Astrocyte (in vitro differentiated cells and primary cell): ENCODE measurements around the gene ABCA7. TPM values are rescaled to one million over a fixed set of nuclear protein-coding genes. Genes with fewer than 3 reads are reported as not detected.
"Not testable (repeated sequence)": the region's sequence is repeated elsewhere in the genome, so short reads cannot be mapped to it uniquely, and the experiment has no call there.

Experiments used
- DNase-seq: peaks from one replicate; pipeline ENCODE4 v3.0.0-alpha.2; 2010; ENCODE audit warnings: low read depth
- FAIRE-seq: peaks from 2 replicates; lab custom pipeline; 2011; peaks lifted over from hg19 to GRCh38; lab: Jason Lieb, UNC
- H2AFZ ChIP-seq: 2 replicates; pipeline ENCODE4 v1.6.0; 2012; ENCODE audit warnings: low read depth, low read length, inconsistent platforms
- H3K27ac ChIP-seq: 2 replicates; pipeline ENCODE4 v1.5.1; 2011; ENCODE audit warnings: low read depth, low read length, inconsistent platforms
- H3K27me3 ChIP-seq: 2 replicates; pipeline ENCODE4 v1.6.0; 2011; ENCODE audit warnings: low read length, inconsistent platforms; ENCODE audit not compliant: insufficient read depth
- H3K36me3 ChIP-seq: 2 replicates; pipeline ENCODE4 v1.5.1; 2011; ENCODE audit warnings: low read length, inconsistent platforms; ENCODE audit not compliant: insufficient read depth
- H3K4me1 ChIP-seq: 2 replicates; pipeline ENCODE4 v1.5.1; 2011; ENCODE audit warnings: low read length, inconsistent platforms; ENCODE audit not compliant: insufficient read depth
- H3K4me2 ChIP-seq: 2 replicates; pipeline ENCODE4 v1.6.0; 2012; ENCODE audit warnings: low read length, inconsistent platforms
- H3K4me3 ChIP-seq: 2 replicates; pipeline ENCODE4 v1.5.1; 2011; ENCODE audit warnings: low read depth, mild to moderate bottlenecking, low read length, inconsistent platforms; ENCODE audit not compliant: insufficient read depth
- H3K79me2 ChIP-seq: 2 replicates; pipeline ENCODE4 v1.6.0; 2012; ENCODE audit warnings: mild to moderate bottlenecking, low read length, inconsistent platforms; ENCODE audit not compliant: insufficient read depth
- H3K9ac ChIP-seq: 2 replicates; pipeline ENCODE4 v1.6.0; 2012; ENCODE audit warnings: mild to moderate bottlenecking, low read length, inconsistent platforms
- H3K9me3 ChIP-seq: 2 replicates; pipeline ENCODE4 v1.5.1; 2012; ENCODE audit warnings: low read depth, mild to moderate bottlenecking, low read length, inconsistent platforms; ENCODE audit not compliant: insufficient read depth
- H4K20me1 ChIP-seq: 2 replicates; pipeline ENCODE4 v1.6.0; 2012; ENCODE audit warnings: low read length, inconsistent platforms; ENCODE audit not compliant: insufficient read depth
- H3K27ac Mint-ChIP-seq: one replicate; pipeline ENCODE4 v1.8.0; 2021; ENCODE audit warnings: mild to moderate bottlenecking, mixed read lengths; ENCODE audit not compliant: unreplicated experiment
- H3K27me3 Mint-ChIP-seq: one replicate; pipeline ENCODE4 v1.8.0; 2021; ENCODE audit warnings: low read depth, mixed read lengths; ENCODE audit not compliant: unreplicated experiment
- H3K36me3 Mint-ChIP-seq: one replicate; pipeline ENCODE4 v1.8.0; 2021; ENCODE audit warnings: low read depth, mixed read lengths; ENCODE audit not compliant: unreplicated experiment
- H3K4me1 Mint-ChIP-seq: one replicate; pipeline ENCODE4 v1.8.0; 2021; ENCODE audit warnings: low read depth, mixed read lengths; ENCODE audit not compliant: unreplicated experiment
- H3K4me3 Mint-ChIP-seq: one replicate; pipeline ENCODE4 v1.8.0; 2021; ENCODE audit warnings: mild to moderate bottlenecking, moderate library complexity, mixed read lengths; ENCODE audit not compliant: unreplicated experiment
- H3K9me3 Mint-ChIP-seq: one replicate; pipeline ENCODE4 v1.8.0; 2021; ENCODE audit warnings: mild to moderate bottlenecking, mixed read lengths; ENCODE audit not compliant: unreplicated experiment
- CTCF ChIP-seq: IDR thresholded peaks from 2 replicates; pipeline ENCODE4 v1.5.1; 2011; ENCODE audit warnings: low read depth, mild to moderate bottlenecking, inconsistent platforms, low read length, moderate library complexity; ENCODE audit not compliant: insufficient read depth
- EZH2 ChIP-seq: IDR thresholded peaks from 2 replicates; pipeline ENCODE4 v1.6.1; 2012; ENCODE audit warnings: mild to moderate bottlenecking, low read length, inconsistent platforms; ENCODE audit not compliant: insufficient read depth
- total RNA-seq: library from RNA; stranded (reverse); gene quantifications from 2 replicates; pipeline ENCODE4 v1.2.1, GENCODE V29; 2021

The ABCA7 gene
- total RNA-seq, 1 donor from 2014 or later = 18.4 TPM

GRCh38 chr19:1113030-1113985, 73.4 kb downstream of the ABCA7 start:
- Mint-ChIP-seq H3K4me1 (no peaks in the 10 kb centered on the region), H3K27me3 (no peaks in the 10 kb centered on the region), H3K9me3 (no peaks in the 10 kb centered on the region), H3K27ac (no peak overlapping the region), H3K36me3 (peaks cover 2% of the 10 kb centered on the region), H3K4me3 (no peak overlapping the region)
- Histone ChIP-seq H3K27ac (peak overlapping the region; percentile 34), H3K9me3 (no peaks in the 10 kb centered on the region), H3K4me1 (peaks cover 11% of the 10 kb centered on the region), H3K27me3 (no peaks in the 10 kb centered on the region), H3K36me3 (no peaks in the 10 kb centered on the region), H3K79me2 (no peaks in the 10 kb centered on the region), H3K4me3 (no peak overlapping the region), H2AFZ (no peak overlapping the region), H3K4me2 (peak overlapping the region; percentile 52), H3K9ac (peak overlapping the region; percentile 63), H4K20me1 (peaks cover 16% of the 10 kb centered on the region)
- DNase-seq (peak; percentile 77), FAIRE-seq (no peak)
- TF ChIP-seq EZH2 (no peak), CTCF (peak; percentile 38)

GRCh38 chr19:1113986-1114483, 74.1 kb downstream of the ABCA7 start:
- FAIRE-seq (no peak), DNase-seq (no peak)
- peaks cover 2% of the 10 kb centered on the region for H3K36me3 Mint-ChIP-seq
- H3K9me3 ChIP-seq = no peaks in the 10 kb centered on the region
- no peaks in the 10 kb centered on the region for H3K9me3 Mint-ChIP-seq
- no peak overlapping the region for H3K27ac ChIP-seq
- no peaks in the 10 kb centered on the region for H3K27me3 Mint-ChIP-seq
- no peak overlapping the region for H2AFZ ChIP-seq
- H4K20me1 ChIP-seq = peaks cover 16% of the 10 kb centered on the region
- H3K4me3 Mint-ChIP-seq = no peak overlapping the region
- TF ChIP-seq CTCF (no peak), EZH2 (no peak)
- peaks cover 11% of the 10 kb centered on the region for H3K4me1 ChIP-seq
- no peaks in the 10 kb centered on the region for H3K4me1 Mint-ChIP-seq
- H3K27ac Mint-ChIP-seq = no peak overlapping the region
- H3K4me3 ChIP-seq = no peak overlapping the region
- no peaks in the 10 kb centered on the region for H3K79me2 ChIP-seq
- peak overlapping the region; percentile 63 for H3K9ac ChIP-seq
- H3K27me3 ChIP-seq = no peaks in the 10 kb centered on the region
- H3K36me3 ChIP-seq = no peaks in the 10 kb centered on the region
- peak overlapping the region; percentile 52 for H3K4me2 ChIP-seq

GRCh38 chr19:1114728-1115127, 74.8 kb downstream of the ABCA7 start:
- H3K4me2 ChIP-seq, H3K27me3 Mint-ChIP-seq, FAIRE-seq, H3K36me3 Mint-ChIP-seq, H3K4me3 Mint-ChIP-seq, H3K36me3 ChIP-seq, H2AFZ ChIP-seq, H3K4me3 ChIP-seq, H3K27ac Mint-ChIP-seq, H3K27me3 ChIP-seq, H3K79me2 ChIP-seq, DNase-seq, H3K9me3 Mint-ChIP-seq, H3K27ac ChIP-seq, H3K4me1 Mint-ChIP-seq, H3K9ac ChIP-seq, H3K9me3 ChIP-seq: not testable (repeated sequence)
- H3K4me1 ChIP-seq = peaks cover 11% of the 10 kb centered on the region
- peaks cover 21% of the 10 kb centered on the region for H4K20me1 ChIP-seq

Other genes starting within 250 kb of the ABCA7 start
- gene PTBP1, start 242.7 kb upstream of the ABCA7 start, total RNA-seq = 366 and 386 TPM in 2 replicates
- gene PLPPR3, start 218.2 kb upstream of the ABCA7 start, total RNA-seq = 29.2 and 36.5 TPM in 2 replicates
- gene AZU1, start 212.3 kb upstream of the ABCA7 start, total RNA-seq = 1.00 and 1.4 TPM in 2 replicates
- not detected in 2 replicates for gene PRTN3, start 199.1 kb upstream of the ABCA7 start, total RNA-seq
- not detected in 2 replicates for gene ELANE, start 187.8 kb upstream of the ABCA7 start, total RNA-seq
- 0.59 and 0.65 TPM in 2 replicates for gene CFD, start 180.4 kb upstream of the ABCA7 start, total RNA-seq
- 41.4 and 45.0 TPM in 2 replicates for gene MED16, start 146.9 kb upstream of the ABCA7 start, total RNA-seq
- gene RNU6-9, start 146.6 kb upstream of the ABCA7 start, total RNA-seq = not detected in 2 replicates
- gene R3HDM4, start 126.9 kb upstream of the ABCA7 start, total RNA-seq = 57.9 and 60.0 TPM in 2 replicates
- not detected in 2 replicates for gene KISS1R, start 122.8 kb upstream of the ABCA7 start, total RNA-seq
- 100 and 106 TPM in 2 replicates for gene ARID3A, start 114.1 kb upstream of the ABCA7 start, total RNA-seq
- 60.0 and 68.9 TPM in 2 replicates for gene WDR18, start 55.8 kb upstream of the ABCA7 start, total RNA-seq
- gene GRIN3B, start 39.7 kb upstream of the ABCA7 start, total RNA-seq = 2.5 and 2.7 TPM in 2 replicates
- 155 and 173 TPM in 2 replicates for gene TMEM259, start 19.0 kb upstream of the ABCA7 start, total RNA-seq
- gene RNU6-2, start 18.6 kb upstream of the ABCA7 start, total RNA-seq = not detected in 2 replicates
- gene CNN2, start 13.5 kb upstream of the ABCA7 start, total RNA-seq = 781 and 819 TPM in 2 replicates
- 2.7 and 3.0 TPM in 2 replicates for gene ARHGAP45, start 27.1 kb downstream of the ABCA7 start, total RNA-seq
- 180 and 207 TPM in 2 replicates for gene POLR2E, start 55.3 kb downstream of the ABCA7 start, total RNA-seq
- gene GPX4, start 63.9 kb downstream of the ABCA7 start, total RNA-seq = 294 and 325 TPM in 2 replicates
- gene SBNO2, start 134.2 kb downstream of the ABCA7 start, total RNA-seq = 39.3 and 43.2 TPM in 2 replicates
- 61.6 and 67.9 TPM in 2 replicates for gene STK11, start 165.7 kb downstream of the ABCA7 start, total RNA-seq
- 18.8 and 19.8 TPM in 2 replicates for gene CBARP, start 197.9 kb downstream of the ABCA7 start, total RNA-seq
- gene ATP5F1D, start 201.6 kb downstream of the ABCA7 start, total RNA-seq = 154 and 170 TPM in 2 replicates
- gene MIDN, start 208.5 kb downstream of the ABCA7 start, total RNA-seq = 119 and 141 TPM in 2 replicates
- gene CIRBP, start 229.2 kb downstream of the ABCA7 start, total RNA-seq = 184 and 215 TPM in 2 replicates
- 50.5 and 50.8 TPM in 2 replicates for gene FAM174C, start 235.4 kb downstream of the ABCA7 start, total RNA-seq
- 7.0 and 8.4 TPM in 2 replicates for gene EFNA2, start 245.8 kb downstream of the ABCA7 start, total RNA-seq